NT2/D1 (cell line): ENCODE results near the gene MEPCE.
A peak's percentile ranks its signal among the peaks of the same experiment; 100 is the strongest.

ENCODE experiments used
- DNase-seq: peaks from one replicate; pipeline ENCODE4 v3.0.0-alpha.2; 2011; ENCODE audit warnings: low read depth, low spot score
- H3K27me3 ChIP-seq: 2 replicates; pipeline ENCODE4 v1.6.0; 2011; ENCODE audit warnings: mild to moderate bottlenecking; ENCODE audit not compliant: insufficient read length, insufficient read depth
- H3K36me3 ChIP-seq: 2 replicates; pipeline ENCODE4 v1.6.1; 2011; ENCODE audit warnings: mild to moderate bottlenecking, low read length, mixed read lengths; ENCODE audit not compliant: insufficient read depth, insufficient read length
- H3K4me1 ChIP-seq: 2 replicates; pipeline ENCODE4 v1.5.1; 2011; ENCODE audit not compliant: insufficient read depth, insufficient read length
- H3K4me3 ChIP-seq: 2 replicates; pipeline ENCODE4 v1.5.1; 2011; ENCODE audit warnings: low read depth; ENCODE audit not compliant: insufficient read length
- H3K9ac ChIP-seq: 2 replicates; pipeline ENCODE4 v1.6.0; 2011; ENCODE audit warnings: low read depth; ENCODE audit not compliant: insufficient read length
- H3K9me3 ChIP-seq: 2 replicates; pipeline ENCODE4 v1.5.1; 2011; ENCODE audit warnings: mild to moderate bottlenecking, low read length; ENCODE audit not compliant: insufficient read depth
- SUZ12 ChIP-seq: IDR thresholded peaks from 2 replicates; pipeline ENCODE4 v1.6.1; 2011; ENCODE audit not compliant: insufficient read length, insufficient read depth; ENCODE audit errors: extremely low read depth
- YY1 ChIP-seq: IDR thresholded peaks from 2 replicates; pipeline ENCODE4 v1.6.1; 2011; ENCODE audit not compliant: insufficient read length, insufficient read depth
- ZNF274 ChIP-seq: IDR thresholded peaks from 2 replicates; pipeline ENCODE4 v1.6.1; 2011; ENCODE audit warnings: mild to moderate bottlenecking, low read depth, low read length

The MEPCE gene

GRCh38 chr7:100400041-100400440 is 29.6 kb upstream of the MEPCE start:
- Histone ChIP-seq H3K4me1 (no peaks in the 10 kb centered on the region), H3K9me3 (no peaks in the 10 kb centered on the region), H3K9ac (no peak overlapping the region), H3K4me3 (no peak overlapping the region), H3K36me3 (no peaks in the 10 kb centered on the region), H3K27me3 (no peaks in the 10 kb centered on the region)
- TF ChIP-seq YY1 (no peak), ZNF274 (no peak), SUZ12 (no peak)
- no peak for DNase-seq

GRCh38 chr7:100400656-100401055 is 29.0 kb upstream of the MEPCE start:
- DNase-seq, result no peak
- Histone ChIP-seq H3K9me3 (no peaks in the 10 kb centered on the region), H3K27me3 (no peaks in the 10 kb centered on the region), H3K36me3 (no peaks in the 10 kb centered on the region), H3K4me3 (no peak overlapping the region), H3K4me1 (no peaks in the 10 kb centered on the region), H3K9ac (no peak overlapping the region)
- no peak for TF ChIP-seq YY1
- TF ChIP-seq ZNF274, result no peak
- no peak for TF ChIP-seq SUZ12

DNA sequence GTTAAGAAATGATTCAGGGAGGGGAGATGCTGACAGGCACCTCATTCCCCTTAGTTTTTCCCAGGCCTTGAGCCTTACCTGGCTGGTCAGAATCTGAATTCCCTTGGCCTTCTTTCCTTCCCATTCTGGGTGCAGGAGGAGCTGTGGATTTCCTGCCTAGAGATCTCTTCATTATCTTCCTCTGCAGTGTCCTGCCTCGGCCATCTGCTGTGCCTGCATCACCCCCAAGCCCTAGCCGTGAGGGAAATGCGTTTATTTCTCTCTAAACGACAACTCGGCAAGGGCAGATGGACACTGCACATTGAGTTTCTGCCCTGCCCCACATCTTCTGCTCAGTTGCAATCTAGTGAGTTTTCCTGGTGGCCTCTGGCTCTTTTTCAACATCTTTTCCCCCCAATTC is 27.8 kb upstream of the MEPCE start:
- Histone ChIP-seq H3K9me3 (no peaks in the 10 kb centered on the region), H3K4me3 (no peak overlapping the region), H3K9ac (no peak overlapping the region), H3K27me3 (no peaks in the 10 kb centered on the region), H3K36me3 (no peaks in the 10 kb centered on the region), H3K4me1 (no peaks in the 10 kb centered on the region)
- no peak for TF ChIP-seq ZNF274
- TF ChIP-seq SUZ12, result no peak
- no peak for TF ChIP-seq YY1
- DNase-seq, result no peak

- H3K9ac ChIP-seq, result no peak overlapping the region
- H3K4me3 ChIP-seq, result no peak overlapping the region
- DNase-seq, result no peak
- no peak for TF ChIP-seq SUZ12
- TF ChIP-seq ZNF274, result no peak
- no peak for TF ChIP-seq YY1
- H3K4me1 ChIP-seq, result no peaks in the 10 kb centered on the region
- H3K36me3 ChIP-seq, result no peaks in the 10 kb centered on the region
- H3K27me3 ChIP-seq, result no peaks in the 10 kb centered on the region
- no peaks in the 10 kb centered on the region for H3K9me3 ChIP-seq
Measured at GRCh38 chr7:100402241-100402640, 27.4 kb upstream of the MEPCE start.

DNA sequence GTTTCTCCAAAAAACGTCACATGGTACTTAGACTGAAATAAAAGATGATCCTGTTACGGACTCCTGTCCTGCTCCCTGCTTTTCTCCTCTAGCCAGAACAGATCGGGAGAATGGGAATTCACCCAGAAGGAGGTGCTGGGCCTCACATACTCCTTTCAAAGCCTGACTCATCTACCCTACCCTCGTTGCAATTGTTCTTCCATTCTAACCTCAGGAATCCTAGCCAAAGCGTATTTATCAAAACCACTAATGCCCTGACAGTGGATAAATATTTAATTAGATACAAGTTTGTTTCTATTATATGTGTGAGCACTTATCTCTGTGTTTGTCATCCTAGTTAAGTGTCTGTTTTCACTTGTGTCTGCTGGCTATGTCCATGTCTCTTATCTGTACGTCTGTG is 22.9 kb upstream of the MEPCE start:
- no peak for TF ChIP-seq YY1
- no peak for TF ChIP-seq ZNF274
- no peak for TF ChIP-seq SUZ12
- H3K4me1 ChIP-seq, result no peaks in the 10 kb centered on the region
- no peaks in the 10 kb centered on the region for H3K36me3 ChIP-seq
- no peak overlapping the region for H3K4me3 ChIP-seq
- H3K9ac ChIP-seq, result no peak overlapping the region
- no peaks in the 10 kb centered on the region for H3K27me3 ChIP-seq
- H3K9me3 ChIP-seq, result no peaks in the 10 kb centered on the region
- no peak for DNase-seq

- H3K27me3 ChIP-seq, result no peaks in the 10 kb centered on the region
- no peak overlapping the region for H3K9ac ChIP-seq
- H3K9me3 ChIP-seq, result no peaks in the 10 kb centered on the region
- TF ChIP-seq ZNF274 (no peak), YY1 (no peak), SUZ12 (no peak)
- H3K4me3 ChIP-seq, result no peak overlapping the region
- peak; percentile 75 for DNase-seq
- H3K4me1 ChIP-seq, result no peaks in the 10 kb centered on the region
- no peaks in the 10 kb centered on the region for H3K36me3 ChIP-seq
Measured at GRCh38 chr7:100407285-100408180, 22.1 kb upstream of the MEPCE start.

DNA sequence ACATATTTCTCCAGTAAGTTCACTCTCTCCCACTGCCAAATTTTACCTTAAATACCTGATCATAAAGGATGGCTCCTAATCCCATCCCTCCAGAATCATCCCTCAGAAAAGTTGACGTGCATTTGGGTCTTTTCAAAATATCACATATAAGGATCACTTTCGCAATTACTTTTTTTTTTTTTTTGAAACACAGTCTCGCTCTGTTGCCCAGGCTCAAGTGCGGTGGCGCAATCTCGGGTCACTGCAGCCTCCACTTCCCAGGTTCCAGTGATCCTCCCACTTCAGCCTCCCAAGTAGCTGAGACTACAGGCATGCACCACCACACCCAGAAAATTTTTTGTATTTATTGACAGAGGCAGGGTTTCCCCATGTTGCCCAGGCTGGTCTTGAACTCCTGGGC is 18.5 kb upstream of the MEPCE start:
- Histone ChIP-seq H3K9ac (no peak overlapping the region), H3K4me3 (no peak overlapping the region), H3K4me1 (no peaks in the 10 kb centered on the region), H3K36me3 (no peaks in the 10 kb centered on the region), H3K9me3 (no peaks in the 10 kb centered on the region), H3K27me3 (no peaks in the 10 kb centered on the region)
- TF ChIP-seq ZNF274 (no peak), SUZ12 (no peak), YY1 (no peak)
- DNase-seq, result no peak
